ENCODE results near the gene MGAT4B. TPM values are rescaled to one million over a fixed set of nuclear protein-coding genes. Genes with fewer than 3 reads are reported as not detected.

The MGAT4B gene
- total and polyA plus RNA-seq, 2 of the 13 experiments (the other 11 are each of a cell fraction or from before 2014, with no cell fraction given) = 93.5 to 130 TPM

- no peaks in the 10 kb centered on the region for H3K27me3 ChIP-seq (ENCODE audit: control insufficient read depth in 1 of 2, insufficient read depth in 2 of 2, low read length in 2 of 2)
- 93% methylated on average over 8 of the region's 8 CpGs for WGBS (ENCODE audit: low lambda C conversion rate)
- intact Hi-C loops (cut with micrococcal nuclease; ENCODE audit: unreplicated experiment) = no loop called here
- H3K36me3 ChIP-seq (replicated peaks in 1 of 2; ENCODE audit: control insufficient read depth in 1 of 2, insufficient read depth in 2 of 2, low read length in 2 of 2) = peaks cover 7 to 19% of the 10 kb centered on the region in 2 experiments; a peak in 4 of 5 replicates
- TF ChIP-seq ZNF556 (CRISPR knock-in tag; IDR thresholded peaks at IDR 0.05; ENCODE audit: borderline replicate concordance) = no peak
- no peak for TF ChIP-seq GABPB1 (CRISPR knock-in tag; IDR thresholded peaks at IDR 0.05)
- TF ChIP-seq KDM5B (CRISPR knock-in tag; IDR thresholded peaks at IDR 0.05; ENCODE audit: borderline replicate concordance) = no peak
- no peak for TF ChIP-seq FOXA3 (CRISPR knock-in tag; IDR thresholded peaks at IDR 0.05)
- TF ChIP-seq ZFP41 (CRISPR knock-in tag; IDR thresholded peaks at IDR 0.05; ENCODE audit: borderline replicate concordance) = no peak
- TF ChIP-seq, protein P1, sequence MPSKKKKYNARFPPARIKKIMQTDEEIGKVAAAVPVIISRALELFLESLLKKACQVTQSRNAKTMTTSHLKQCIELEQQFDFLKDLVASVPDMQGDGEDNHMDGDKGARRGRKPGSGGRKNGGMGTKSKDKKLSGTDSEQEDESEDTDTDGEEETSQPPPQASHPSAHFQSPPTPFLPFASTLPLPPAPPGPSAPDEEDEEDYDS (CRISPR knock-in tag; IDR thresholded peaks at IDR 0.05) = no peak
- no peak for TF ChIP-seq MED13 (CRISPR knock-in tag; IDR thresholded peaks at IDR 0.05)
- TF ChIP-seq ARID2 (CRISPR knock-in tag; IDR thresholded peaks at IDR 0.05; ENCODE audit: borderline replicate concordance) = no peak
- TF ChIP-seq TSC22D2 (CRISPR knock-in tag; IDR thresholded peaks at IDR 0.05; ENCODE audit: borderline replicate concordance) = no peak
- no peak for TF ChIP-seq ZFP1 (CRISPR knock-in tag; IDR thresholded peaks at IDR 0.05)
- TF ChIP-seq ZNF331 (CRISPR knock-in tag; IDR thresholded peaks at IDR 0.05) = no peak
- TF ChIP-seq MBNL3 (CRISPR knock-in tag; conservative IDR thresholded peaks at IDR 0.05) = no peak
- TF ChIP-seq RFXAP (CRISPR knock-in tag; IDR thresholded peaks at IDR 0.05; ENCODE audit: borderline replicate concordance) = no peak
- TF ChIP-seq TFAP4 (IDR thresholded peaks at IDR 0.05; ENCODE audit: borderline replicate concordance, low read depth) = no peak
- H3K4me1 ChIP-seq (ENCODE audit: insufficient read depth, low read length) = peaks cover 34% of the 10 kb centered on the region
- FAIRE-seq (no peak), ATAC-seq (no peak), DNase-seq (ENCODE audit: low spot score) (no peak)
- in situ Hi-C loops (cut with HindIII; ENCODE audit: extremely low pct_ligation_motif_present, low pct_unique_long_range_greater_than_20kb) = no loop called here
- no peak overlapping the region for H3K9ac ChIP-seq (ENCODE audit: insufficient read depth, low read depth, low read length)
- no peak overlapping the region for H3K4me2 ChIP-seq (ENCODE audit: low read depth, low read length)
- peaks cover 23% of the 10 kb centered on the region for H3K79me2 ChIP-seq (ENCODE audit: insufficient read depth, low read length)
- H3K9me3 ChIP-seq (ENCODE audit: low read length) = no peaks in the 10 kb centered on the region
- no peak overlapping the region for H2AFZ ChIP-seq (ENCODE audit: low read length)
- ChIA-PET CTCF (ENCODE audit: low intra/inter-chr PET ratio, low total read pairs) (no interaction called here), POLR2A (interaction anchor here (0.6 kb wide), 1 partner anchor 201 kb away, joined by 3 read pairs; no protein-coding TSS in a partner anchor)
- BruUV-seq (replicated peaks) = no TSS peak
- H3K4me3 ChIP-seq (replicated peaks in 1 of 3; ENCODE audit: insufficient read depth in 1 of 3, low read depth in 2 of 3, low read length in 3 of 3) = no peak overlapping the region
- no peaks in the 10 kb centered on the region for H4K20me1 ChIP-seq (ENCODE audit: insufficient read depth, low read length)
- no peak overlapping the region for H3K27ac ChIP-seq (ENCODE audit: extremely low read length, insufficient read depth, low read length)
Measured at GRCh38 chr5:179854356-179854755, 47.7 kb upstream of the MGAT4B start.

Measured in HepG2 (cell line).